ENCODE measurements around the gene AUTS2.

Gene AUTS2

GRCh38 chr7:70545214-70545613 is 946.9 kb downstream of the AUTS2 start:
- DNase-seq = no peak

- DNase-seq = no peak
Observed at GRCh38 chr7:70552141-70552540, 953.9 kb downstream of the AUTS2 start.

GRCh38 chr7:70553364-70553763 is 955.1 kb downstream of the AUTS2 start:
- no peak for DNase-seq

GRCh38 chr7:70554646-70555045 is 956.4 kb downstream of the AUTS2 start:
- DNase-seq = no peak

DNA sequence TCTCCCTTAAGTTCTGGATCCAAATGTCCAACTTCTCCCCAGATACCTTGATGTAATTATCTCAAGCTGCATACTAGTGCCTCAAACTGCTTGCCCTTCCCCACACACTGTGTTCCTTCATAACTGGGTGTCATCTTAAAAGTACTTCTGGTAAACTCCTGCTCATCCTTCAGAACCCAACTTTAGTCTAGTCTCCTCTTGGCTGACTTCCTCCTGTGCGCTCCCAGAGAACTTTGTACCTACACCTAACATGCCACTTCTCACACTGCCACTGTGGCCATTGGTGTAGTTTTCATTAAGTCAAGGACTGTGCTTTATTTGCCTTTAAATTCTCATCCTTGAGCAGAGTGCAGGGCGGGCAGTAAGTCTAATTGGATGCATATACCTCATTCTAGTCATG is 958.5 kb downstream of the AUTS2 start:
- DNase-seq = no peak

DNA sequence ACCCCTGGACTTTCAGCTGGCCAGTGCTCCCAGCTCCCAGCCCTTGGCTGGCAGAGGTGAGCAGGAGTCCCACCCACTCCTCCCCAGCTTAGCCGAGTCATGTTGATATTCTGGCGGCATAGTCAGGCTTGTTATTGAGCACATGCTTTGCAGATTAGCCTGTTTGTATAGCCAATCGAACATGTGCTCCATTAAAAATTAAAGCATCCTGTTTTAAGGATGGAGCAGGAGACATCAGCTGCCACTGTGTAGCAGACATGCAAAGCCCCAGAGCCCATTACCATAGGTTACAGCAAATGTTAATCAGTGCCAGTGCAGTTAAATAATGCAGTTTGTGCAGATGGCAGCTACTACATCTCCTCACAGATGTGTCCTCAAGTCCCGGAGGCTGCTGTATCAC is 959.1 kb downstream of the AUTS2 start:
- no peak for DNase-seq

DNA sequence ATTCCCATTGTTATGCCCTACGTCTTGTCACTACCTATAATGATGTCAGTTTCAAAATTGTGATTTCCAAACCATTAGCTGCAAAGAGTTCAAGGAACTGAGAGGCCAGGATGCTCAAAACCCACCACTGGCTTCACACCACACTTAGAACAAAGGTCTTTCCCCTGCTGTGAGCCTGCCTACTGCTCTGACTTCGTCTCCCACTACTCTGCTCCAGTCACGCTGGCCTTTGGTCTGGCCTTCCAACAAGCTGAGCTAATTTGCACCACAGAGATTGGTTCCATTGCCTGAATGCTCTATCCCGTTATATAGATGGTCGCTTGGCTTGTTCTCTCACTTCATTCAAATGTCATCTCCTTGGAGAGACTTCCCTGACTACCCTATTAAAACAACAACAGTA is 961.5 kb downstream of the AUTS2 start:
- no peak for DNase-seq

DNA sequence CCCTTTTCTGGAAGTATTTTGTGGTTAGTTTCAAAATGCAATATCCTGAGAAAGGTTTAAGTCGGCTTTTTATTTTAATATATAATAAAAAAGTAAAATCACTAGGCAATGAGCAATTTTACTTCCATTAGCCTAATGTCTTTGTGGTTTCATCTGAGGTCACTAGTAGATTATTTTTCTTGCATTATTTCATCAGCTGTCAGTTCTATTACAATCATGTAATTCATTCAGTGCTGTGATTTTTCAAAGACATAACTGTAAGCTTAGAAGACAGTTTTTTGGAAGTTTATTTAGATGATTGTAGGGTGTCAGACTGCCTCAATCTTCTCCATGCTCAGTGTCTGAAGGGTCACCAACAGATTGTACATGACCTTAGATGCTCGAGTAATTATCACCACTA is 965.7 kb downstream of the AUTS2 start:
- no peak for DNase-seq

DNA sequence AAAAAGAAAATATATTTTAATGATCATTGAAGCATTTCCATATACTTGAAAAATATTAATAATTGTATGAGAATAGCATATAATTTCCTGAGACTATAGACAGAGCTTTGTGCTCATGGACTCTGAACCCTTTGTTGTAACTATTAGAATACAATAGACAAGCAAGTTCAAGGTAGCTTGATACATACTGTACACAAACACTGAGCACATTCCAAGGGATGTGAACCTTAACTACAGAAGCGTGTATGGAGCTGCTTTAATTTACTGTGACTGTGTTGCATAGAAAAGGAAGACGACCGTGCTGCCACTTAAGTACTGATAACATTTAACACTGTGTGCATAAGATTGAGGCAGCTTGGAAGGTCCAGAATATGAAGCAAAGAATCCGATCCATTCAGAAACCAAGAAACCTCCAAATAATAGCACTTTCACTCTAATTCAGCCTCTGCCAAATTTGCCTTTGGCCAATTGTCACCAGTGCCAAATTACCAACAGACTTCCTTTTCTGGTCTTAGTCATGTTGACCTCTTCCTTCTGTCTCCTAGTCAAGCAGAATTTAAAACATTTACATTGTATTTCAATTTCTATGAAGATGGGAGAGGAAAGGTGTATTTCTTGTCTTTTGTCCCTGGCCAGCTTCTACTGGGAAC is 967.6 kb downstream of the AUTS2 start:
- no peak for DNase-seq

GRCh38 chr7:70566671-70567070 is 968.4 kb downstream of the AUTS2 start:
- no peak for DNase-seq

- no peak for DNase-seq
Observed at GRCh38 chr7:70568674-70569334, 970.5 kb downstream of the AUTS2 start.

DNA sequence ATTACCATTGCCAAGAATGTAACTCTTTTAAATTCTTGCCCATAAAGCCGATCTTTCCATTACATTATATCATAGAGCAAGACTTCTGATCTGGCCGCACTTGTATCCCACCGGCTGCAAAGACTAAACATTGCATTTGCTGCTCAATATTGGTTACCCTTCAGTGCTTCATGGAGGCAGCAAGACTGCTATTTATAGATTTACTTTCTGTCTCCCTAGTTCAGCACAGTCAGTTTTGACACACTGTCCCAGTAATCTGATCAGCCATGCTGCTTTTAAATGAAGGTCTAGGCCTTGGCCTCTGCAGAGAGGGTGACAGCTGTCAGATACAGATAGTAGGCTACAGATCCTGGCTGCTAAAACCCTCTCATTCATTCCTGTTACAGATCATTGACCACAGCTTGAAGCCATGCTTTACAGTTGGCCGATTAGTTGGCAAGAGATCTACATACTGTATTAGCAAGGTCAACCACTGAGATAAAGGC is 971.1 kb downstream of the AUTS2 start:
- DNase-seq = no peak

GRCh38 chr7:70570029-70570428 is 971.8 kb downstream of the AUTS2 start:
- DNase-seq = no peak

GRCh38 chr7:70570961-70571360 is 972.7 kb downstream of the AUTS2 start:
- no peak for DNase-seq

GRCh38 chr7:70571403-70571934 is 973.2 kb downstream of the AUTS2 start:
- DNase-seq = no peak

DNA sequence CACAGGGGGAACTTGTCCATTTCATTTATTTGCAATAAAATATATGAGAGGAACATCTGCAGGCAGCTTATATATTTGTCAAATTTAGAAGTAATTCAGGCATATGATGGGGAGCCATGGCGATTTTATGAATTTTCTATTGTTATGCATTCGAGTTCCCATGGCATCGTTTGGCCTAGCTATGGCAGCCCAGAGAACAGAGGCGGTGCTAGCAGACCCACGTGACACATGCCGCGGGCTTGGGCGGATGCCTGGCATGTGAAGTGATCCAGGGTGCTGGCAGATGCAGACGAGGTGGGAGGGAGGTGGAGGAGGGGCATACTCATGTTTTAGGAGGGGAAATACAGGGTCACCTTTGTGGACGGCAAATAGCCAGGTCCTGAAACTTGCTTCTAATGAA is 973.7 kb downstream of the AUTS2 start:
- DNase-seq = no peak

DNA sequence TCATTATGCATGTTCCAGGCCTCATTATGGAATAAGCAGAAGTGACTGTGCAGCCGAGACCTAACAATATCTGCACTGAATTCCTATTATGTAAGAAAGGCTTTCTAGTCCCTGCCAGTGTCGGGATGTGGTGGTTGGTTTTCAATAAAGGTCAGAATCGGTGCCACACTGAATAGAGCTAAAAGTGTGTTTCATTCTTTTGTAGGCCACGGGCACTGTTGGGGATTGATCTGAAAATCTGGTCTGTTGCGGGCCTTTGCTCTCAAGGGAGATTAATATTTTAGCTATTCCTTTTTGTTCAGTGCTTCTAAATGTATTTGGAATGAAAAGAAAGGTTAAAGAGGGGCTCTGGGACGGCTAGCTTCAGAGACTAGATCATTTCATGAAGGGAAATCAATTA is 974.3 kb downstream of the AUTS2 start:
- DNase-seq = no peak

DNA sequence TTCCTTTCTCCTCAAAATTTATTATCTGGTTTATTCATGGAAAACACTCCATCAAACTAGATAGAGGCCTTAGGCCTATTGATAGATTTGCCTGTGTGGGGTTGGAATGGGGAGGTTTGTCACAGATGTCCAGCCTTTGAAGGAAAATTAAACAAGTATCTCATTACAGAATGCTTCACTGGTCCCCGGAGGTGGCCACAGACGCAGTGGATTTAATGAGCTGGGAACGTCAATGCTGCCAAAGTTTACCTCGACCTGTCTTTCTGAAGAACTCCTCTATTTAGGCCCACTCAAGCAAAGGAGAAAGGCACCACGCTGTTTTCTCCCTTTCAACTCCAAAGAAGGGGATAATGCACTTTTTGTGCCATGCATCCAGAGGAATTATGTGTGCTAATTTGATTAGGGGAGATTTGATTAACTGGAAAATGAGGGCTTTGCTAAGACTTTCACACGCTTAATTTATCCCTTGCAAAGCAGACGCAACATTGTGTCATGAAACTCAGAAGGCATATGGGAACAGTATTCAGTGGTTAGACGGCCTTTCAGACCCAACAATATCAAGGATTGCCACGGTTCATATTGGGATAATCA is 974.9 kb downstream of the AUTS2 start:
- no peak for DNase-seq

GRCh38 chr7:70573696-70574095 is 975.4 kb downstream of the AUTS2 start:
- no peak for DNase-seq

- DNase-seq = no peak
Observed at GRCh38 chr7:70574314-70574834, 976.1 kb downstream of the AUTS2 start.

GRCh38 chr7:70574970-70575799 is 976.9 kb downstream of the AUTS2 start:
- no peak for DNase-seq

DNA sequence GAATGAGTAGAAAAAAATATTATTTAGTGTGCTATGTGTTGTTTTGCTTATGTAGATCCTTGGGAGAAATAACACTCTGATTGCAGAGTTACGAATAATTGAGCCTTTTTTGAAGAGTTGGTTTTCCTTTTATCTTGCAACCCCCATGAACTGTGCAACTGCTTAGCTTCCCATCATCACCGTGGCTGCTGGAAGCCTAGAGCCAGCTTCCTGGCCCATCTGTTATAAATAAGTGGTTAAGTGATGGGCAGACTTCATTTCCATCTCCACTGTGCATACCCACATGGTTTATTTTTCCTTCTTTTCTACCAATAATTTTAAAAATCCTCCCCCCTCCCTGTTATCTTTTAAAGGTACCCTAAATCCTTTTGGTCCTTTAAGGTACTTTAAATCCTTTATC is 978.8 kb downstream of the AUTS2 start:
- no peak for DNase-seq

DNA sequence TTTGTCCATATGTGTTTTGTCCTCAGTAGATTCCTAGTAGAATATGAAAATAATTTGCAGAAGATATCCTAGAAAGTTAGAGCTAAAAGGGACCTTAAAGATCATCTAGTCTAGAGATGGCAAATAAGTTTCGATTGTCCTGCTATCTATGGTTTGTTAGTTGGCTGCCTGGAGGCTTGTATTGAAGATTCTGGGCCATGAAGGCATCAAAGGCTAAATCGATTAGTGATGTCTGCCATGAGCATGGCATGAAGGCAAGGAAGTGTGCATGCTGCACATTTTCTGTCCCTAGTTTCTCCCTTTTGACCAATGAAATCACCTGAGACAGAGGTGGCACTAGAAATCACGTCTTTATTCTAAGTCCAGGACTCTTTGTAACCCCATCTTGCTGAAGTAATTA is 979.9 kb downstream of the AUTS2 start:
- no peak for DNase-seq
